ENCODE measurements around the gene PTTG2.

Gene PTTG2

DNA sequence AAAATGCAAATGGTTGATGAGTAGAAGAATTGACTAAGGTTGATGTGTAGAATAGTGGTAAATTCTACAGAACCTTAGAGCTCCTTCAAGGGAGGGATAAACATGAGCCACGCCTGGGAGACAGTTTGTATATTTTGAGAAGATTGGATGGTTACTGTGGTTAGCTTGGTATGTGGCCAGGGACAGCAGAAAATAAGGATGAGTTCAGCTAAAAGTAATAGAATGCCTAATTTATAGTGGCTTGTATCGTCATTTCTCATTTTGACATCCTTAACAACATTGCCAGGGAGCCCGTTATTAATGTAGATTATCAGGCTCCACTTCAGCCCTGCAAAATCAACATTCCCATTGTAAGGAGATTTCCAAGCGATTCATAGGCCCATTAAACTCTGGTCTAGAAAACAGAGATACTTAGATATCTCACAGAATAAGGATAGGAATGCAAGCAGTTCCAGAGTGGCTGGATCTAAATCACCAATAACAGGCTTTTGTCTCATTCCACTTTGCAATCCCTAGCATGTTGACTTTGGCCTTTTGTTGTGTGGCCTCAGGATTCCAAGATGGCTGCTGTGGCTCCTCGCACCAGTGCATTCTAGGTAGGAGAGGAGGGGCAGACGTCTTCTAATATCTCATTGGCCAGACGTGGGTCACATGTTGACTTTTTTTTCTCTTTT, 6.4 kb upstream of the PTTG2 start:
- TF ChIP-seq CREB1 (IDR thresholded peaks at IDR 0.05; ENCODE audit: low read depth) (no peak), FOXM1 (IDR thresholded peaks at IDR 0.05; ENCODE audit: borderline replicate concordance, low read depth) (no peak), TAF1 (IDR thresholded peaks at IDR 0.05; ENCODE audit: low read depth) (no peak), NFIC (IDR thresholded peaks at IDR 0.05) (no peak), YY1 (IDR thresholded peaks at IDR 0.05; ENCODE audit: low read depth) (peak; percentile 59), RAD21 (IDR thresholded peaks at IDR 0.05; ENCODE audit: low read depth) (no peak)
- TF ChIP-seq, protein P1, sequence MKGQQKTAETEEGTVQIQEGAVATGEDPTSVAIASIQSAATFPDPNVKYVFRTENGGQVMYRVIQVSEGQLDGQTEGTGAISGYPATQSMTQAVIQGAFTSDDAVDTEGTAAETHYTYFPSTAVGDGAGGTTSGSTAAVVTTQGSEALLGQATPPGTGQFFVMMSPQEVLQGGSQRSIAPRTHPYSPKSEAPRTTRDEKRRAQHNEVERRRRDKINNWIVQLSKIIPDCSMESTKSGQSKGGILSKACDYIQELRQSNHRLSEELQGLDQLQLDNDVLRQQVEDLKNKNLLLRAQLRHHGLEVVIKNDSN (IDR thresholded peaks at IDR 0.05): peak; percentile 38; the same call in 1 of the 2 replicates

DNA sequence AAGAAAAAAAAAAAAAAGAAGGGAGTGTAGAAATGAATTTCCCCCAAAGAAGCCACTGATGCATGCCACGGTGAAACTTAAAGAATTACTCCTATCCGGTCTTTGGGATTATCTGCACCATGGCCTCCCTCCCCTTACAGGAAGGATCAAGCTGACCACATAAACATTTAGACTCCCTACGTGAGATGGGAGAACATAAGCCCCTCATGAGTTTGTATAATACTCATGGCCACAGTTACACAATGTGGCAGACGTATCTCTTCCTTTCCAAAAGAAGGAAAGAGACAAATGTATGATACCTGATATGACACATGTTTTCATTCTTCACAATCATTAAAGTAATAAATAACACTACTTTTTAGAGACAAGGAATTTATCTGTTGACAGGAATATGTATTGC, 3.3 kb upstream of the PTTG2 start:
- TF ChIP-seq CREB1 (IDR thresholded peaks at IDR 0.05; ENCODE audit: low read depth) (no peak), TCF12 (IDR thresholded peaks at IDR 0.05; ENCODE audit: low read depth) (no peak), NFIC (IDR thresholded peaks at IDR 0.05) (no peak), EP300 (IDR thresholded peaks at IDR 0.05; ENCODE audit: borderline replicate concordance) (no peak), TAF1 (IDR thresholded peaks at IDR 0.05; ENCODE audit: low read depth) (no peak)
- TF ChIP-seq, protein P1 (IDR thresholded peaks at IDR 0.05): no peak
- TF ChIP-seq, protein P2, sequence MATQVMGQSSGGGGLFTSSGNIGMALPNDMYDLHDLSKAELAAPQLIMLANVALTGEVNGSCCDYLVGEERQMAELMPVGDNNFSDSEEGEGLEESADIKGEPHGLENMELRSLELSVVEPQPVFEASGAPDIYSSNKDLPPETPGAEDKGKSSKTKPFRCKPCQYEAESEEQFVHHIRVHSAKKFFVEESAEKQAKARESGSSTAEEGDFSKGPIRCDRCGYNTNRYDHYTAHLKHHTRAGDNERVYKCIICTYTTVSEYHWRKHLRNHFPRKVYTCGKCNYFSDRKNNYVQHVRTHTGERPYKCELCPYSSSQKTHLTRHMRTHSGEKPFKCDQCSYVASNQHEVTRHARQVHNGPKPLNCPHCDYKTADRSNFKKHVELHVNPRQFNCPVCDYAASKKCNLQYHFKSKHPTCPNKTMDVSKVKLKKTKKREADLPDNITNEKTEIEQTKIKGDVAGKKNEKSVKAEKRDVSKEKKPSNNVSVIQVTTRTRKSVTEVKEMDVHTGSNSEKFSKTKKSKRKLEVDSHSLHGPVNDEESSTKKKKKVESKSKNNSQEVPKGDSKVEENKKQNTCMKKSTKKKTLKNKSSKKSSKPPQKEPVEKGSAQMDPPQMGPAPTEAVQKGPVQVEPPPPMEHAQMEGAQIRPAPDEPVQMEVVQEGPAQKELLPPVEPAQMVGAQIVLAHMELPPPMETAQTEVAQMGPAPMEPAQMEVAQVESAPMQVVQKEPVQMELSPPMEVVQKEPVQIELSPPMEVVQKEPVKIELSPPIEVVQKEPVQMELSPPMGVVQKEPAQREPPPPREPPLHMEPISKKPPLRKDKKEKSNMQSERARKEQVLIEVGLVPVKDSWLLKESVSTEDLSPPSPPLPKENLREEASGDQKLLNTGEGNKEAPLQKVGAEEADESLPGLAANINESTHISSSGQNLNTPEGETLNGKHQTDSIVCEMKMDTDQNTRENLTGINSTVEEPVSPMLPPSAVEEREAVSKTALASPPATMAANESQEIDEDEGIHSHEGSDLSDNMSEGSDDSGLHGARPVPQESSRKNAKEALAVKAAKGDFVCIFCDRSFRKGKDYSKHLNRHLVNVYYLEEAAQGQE (IDR thresholded peaks at IDR 0.05; ENCODE audit: low read depth): no peak
- TF ChIP-seq, protein P3, sequence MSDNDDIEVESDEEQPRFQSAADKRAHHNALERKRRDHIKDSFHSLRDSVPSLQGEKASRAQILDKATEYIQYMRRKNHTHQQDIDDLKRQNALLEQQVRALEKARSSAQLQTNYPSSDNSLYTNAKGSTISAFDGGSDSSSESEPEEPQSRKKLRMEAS (IDR thresholded peaks at IDR 0.05): no peak

DNA sequence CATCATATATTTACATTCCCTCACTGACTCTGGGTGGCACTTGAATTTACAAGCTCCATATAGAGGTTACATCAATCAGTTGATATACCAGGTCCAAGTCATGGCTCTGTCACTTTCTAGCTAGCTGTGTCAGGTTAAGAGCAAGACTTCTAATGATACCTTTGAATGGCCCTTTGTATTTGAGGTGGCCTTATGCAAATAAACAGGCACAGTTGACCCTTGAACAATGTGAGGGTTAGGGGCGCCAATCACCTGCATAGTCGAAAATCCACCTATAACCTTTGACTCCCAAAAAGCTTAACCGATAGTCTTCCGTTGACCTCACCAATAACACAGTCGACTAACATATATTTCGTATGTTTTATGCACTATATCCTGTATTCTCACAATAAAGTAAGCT, 1.3 kb upstream of the PTTG2 start:
- TF ChIP-seq, protein P1 (IDR thresholded peaks at IDR 0.05): no peak
- no peak for TF ChIP-seq EGR1 (IDR thresholded peaks at IDR 0.05)
- no peak for TF ChIP-seq TCF12 (IDR thresholded peaks at IDR 0.05; ENCODE audit: low read depth)
- TF ChIP-seq, protein P3 (IDR thresholded peaks at IDR 0.05): no peak
- TF ChIP-seq CEBPB (IDR thresholded peaks at IDR 0.05): no peak
- no peak for TF ChIP-seq EP300 (IDR thresholded peaks at IDR 0.05; ENCODE audit: borderline replicate concordance)
- no peak for TF ChIP-seq ZBTB7A (IDR thresholded peaks at IDR 0.05; ENCODE audit: low read depth)
- TF ChIP-seq YY1 (IDR thresholded peaks at IDR 0.05; ENCODE audit: low read depth): no peak
- TF ChIP-seq CREB1 (IDR thresholded peaks at IDR 0.05; ENCODE audit: low read depth): no peak
- TF ChIP-seq TEAD4 (IDR thresholded peaks at IDR 0.05): no peak
- TF ChIP-seq RAD21 (IDR thresholded peaks at IDR 0.05; ENCODE audit: low read depth): no peak
- TF ChIP-seq, protein P2 (IDR thresholded peaks at IDR 0.05; ENCODE audit: low read depth): no peak
- TF ChIP-seq FOXM1 (IDR thresholded peaks at IDR 0.05; ENCODE audit: borderline replicate concordance, low read depth): no peak
- no peak for TF ChIP-seq TAF1 (IDR thresholded peaks at IDR 0.05; ENCODE audit: low read depth)
- TF ChIP-seq NFIC (IDR thresholded peaks at IDR 0.05): no peak

DNA sequence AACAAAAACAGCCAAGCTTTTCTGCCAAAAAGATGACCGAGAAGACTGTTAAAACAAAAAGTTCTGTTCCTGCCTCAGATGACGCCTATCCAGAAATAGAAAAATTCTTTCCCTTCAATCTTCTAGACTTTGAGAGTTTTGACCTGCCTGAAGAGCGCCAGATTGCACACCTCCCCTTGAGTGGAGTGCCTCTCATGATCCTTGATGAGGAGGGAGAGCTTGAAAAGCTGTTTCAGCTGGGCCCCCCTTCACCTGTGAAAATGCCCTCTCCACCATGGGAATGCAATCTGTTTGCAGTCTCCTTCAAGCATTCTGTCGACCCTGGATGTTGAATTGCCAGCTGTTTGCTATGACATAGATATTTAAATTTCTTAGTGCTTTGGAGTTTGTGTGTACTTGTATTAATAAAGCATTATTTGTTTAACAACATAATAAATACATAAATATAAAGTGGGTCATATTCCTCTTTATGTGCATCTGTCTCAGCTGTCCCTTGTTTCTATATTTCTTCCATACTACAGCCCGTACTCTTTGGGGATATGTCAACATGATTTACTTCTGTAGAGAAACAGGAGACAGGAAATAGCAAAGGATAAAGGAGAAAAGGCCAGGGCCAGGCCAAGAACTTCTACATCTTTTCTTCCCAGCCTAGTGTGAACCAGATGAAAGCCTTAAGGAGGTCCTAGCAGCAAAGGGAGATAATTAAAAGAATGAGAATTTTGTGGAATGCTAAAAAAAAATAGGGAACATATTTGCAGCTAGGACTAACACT, 667 bp downstream of the PTTG2 start:
- TF ChIP-seq CREB1 (IDR thresholded peaks at IDR 0.05; ENCODE audit: low read depth) (no peak), YY1 (IDR thresholded peaks at IDR 0.05; ENCODE audit: low read depth) (no peak), TCF12 (IDR thresholded peaks at IDR 0.05; ENCODE audit: low read depth) (no peak), CEBPB (IDR thresholded peaks at IDR 0.05) (no peak), RAD21 (IDR thresholded peaks at IDR 0.05; ENCODE audit: low read depth) (no peak), TEAD4 (IDR thresholded peaks at IDR 0.05) (no peak), EP300 (IDR thresholded peaks at IDR 0.05; ENCODE audit: borderline replicate concordance) (no peak), EGR1 (IDR thresholded peaks at IDR 0.05) (no peak), TAF1 (IDR thresholded peaks at IDR 0.05; ENCODE audit: low read depth) (no peak), ZBTB7A (IDR thresholded peaks at IDR 0.05; ENCODE audit: low read depth) (no peak), NFIC (IDR thresholded peaks at IDR 0.05) (no peak)
- TF ChIP-seq, protein P1 (IDR thresholded peaks at IDR 0.05): no peak
- TF ChIP-seq, protein P2 (IDR thresholded peaks at IDR 0.05; ENCODE audit: low read depth): no peak
- TF ChIP-seq, protein P3 (IDR thresholded peaks at IDR 0.05): no peak
